ENCODE data around the gene POLR3A.
"Not testable (repeated sequence)": the region's sequence is repeated elsewhere in the genome, so short reads cannot be mapped to it uniquely, and the experiment has no call there.

POLR3A gene

GRCh38 chr10:78029269-78030226 lies at the start of gene POLR3A:
POLR3A (minus strand) TSS chr10:78029515; CDS start chr10:78029407, 108 bp downstream.
- Mint-ChIP-seq H3K27me3 (no peaks in the 10 kb centered on the region), H3K36me3 (ENCODE audit: insufficient read depth) (peaks cover 38% of the 10 kb centered on the region), H3K4me3 (peak within 1 kb of the TSS; percentile 100), H3K9me3 (no peaks in the 10 kb centered on the region), H3K4me1 (peaks cover 26% of the 10 kb centered on the region), H3K27ac (ENCODE audit: low read depth) (peak within 1 kb of the TSS; percentile 98)
- ATAC-seq (replicated peaks; ENCODE audit: extremely low read depth, poor library complexity, severe bottlenecking) (peak; percentile 66), DNase-seq (ENCODE audit: low spot score in 2 of 2) (peak; percentile 87 to 88)

GRCh38 chr10:78078539-78079330 lies 49.4 kb upstream of the POLR3A start:
- no peaks in the 10 kb centered on the region for H3K4me1 Mint-ChIP-seq
- peaks cover 4% of the 10 kb centered on the region for H3K36me3 Mint-ChIP-seq (ENCODE audit: insufficient read depth)
- H3K9me3 Mint-ChIP-seq, result peaks cover 4% of the 10 kb centered on the region
- no peak overlapping the region for H3K27ac Mint-ChIP-seq (ENCODE audit: low read depth)
- DNase-seq (ENCODE audit: low spot score in 2 of 2) (no peak), ATAC-seq (replicated peaks; ENCODE audit: extremely low read depth, poor library complexity, severe bottlenecking) (no peak)
- H3K27me3 Mint-ChIP-seq, result peaks cover 34% of the 10 kb centered on the region
- no peak overlapping the region for H3K4me3 Mint-ChIP-seq

GRCh38 chr10:78075806-78076205 lies 46.5 kb upstream of the POLR3A start:
- not testable (repeated sequence) for H3K27me3 Mint-ChIP-seq; H3K9me3 Mint-ChIP-seq; H3K4me3 Mint-ChIP-seq; ATAC-seq (replicated peaks; ENCODE audit: extremely low read depth, poor library complexity, severe bottlenecking); DNase-seq (ENCODE audit: low spot score in 2 of 2); H3K36me3 Mint-ChIP-seq (ENCODE audit: insufficient read depth); H3K27ac Mint-ChIP-seq (ENCODE audit: low read depth); H3K4me1 Mint-ChIP-seq

GRCh38 chr10:78072504-78072903 lies 43.2 kb upstream of the POLR3A start:
- no peak for DNase-seq (ENCODE audit: low spot score in 2 of 2)
- no peak overlapping the region for H3K4me3 Mint-ChIP-seq
- peaks cover 4% of the 10 kb centered on the region for H3K9me3 Mint-ChIP-seq
- no peaks in the 10 kb centered on the region for H3K4me1 Mint-ChIP-seq
- peaks cover 2% of the 10 kb centered on the region for H3K36me3 Mint-ChIP-seq (ENCODE audit: insufficient read depth)
- H3K27me3 Mint-ChIP-seq, result no peaks in the 10 kb centered on the region
- no peak for ATAC-seq (replicated peaks; ENCODE audit: extremely low read depth, poor library complexity, severe bottlenecking)
- no peak overlapping the region for H3K27ac Mint-ChIP-seq (ENCODE audit: low read depth)

GRCh38 chr10:78071857-78072179 lies 42.5 kb upstream of the POLR3A start:
- H3K27me3 Mint-ChIP-seq, result peaks cover 5% of the 10 kb centered on the region
- DNase-seq (ENCODE audit: low spot score in 2 of 2) (no peak), ATAC-seq (replicated peaks; ENCODE audit: extremely low read depth, poor library complexity, severe bottlenecking) (no peak)
- no peak overlapping the region for H3K27ac Mint-ChIP-seq (ENCODE audit: low read depth)
- no peaks in the 10 kb centered on the region for H3K36me3 Mint-ChIP-seq (ENCODE audit: insufficient read depth)
- H3K4me3 Mint-ChIP-seq, result no peak overlapping the region
- peaks cover 4% of the 10 kb centered on the region for H3K9me3 Mint-ChIP-seq
- no peaks in the 10 kb centered on the region for H3K4me1 Mint-ChIP-seq

GRCh38 chr10:78071140-78071856 lies 42.0 kb upstream of the POLR3A start:
- no peak for ATAC-seq (replicated peaks; ENCODE audit: extremely low read depth, poor library complexity, severe bottlenecking)
- Mint-ChIP-seq H3K4me1 (no peaks in the 10 kb centered on the region), H3K36me3 (ENCODE audit: insufficient read depth) (no peaks in the 10 kb centered on the region), H3K27me3 (peaks cover 8% of the 10 kb centered on the region), H3K9me3 (peaks cover 4% of the 10 kb centered on the region), H3K27ac (ENCODE audit: low read depth) (no peak overlapping the region), H3K4me3 (no peak overlapping the region)
- DNase-seq (ENCODE audit: low spot score in 2 of 2), result no peak

GRCh38 chr10:78070726-78071125 lies 41.4 kb upstream of the POLR3A start:
- Mint-ChIP-seq H3K9me3 (peaks cover 4% of the 10 kb centered on the region), H3K36me3 (ENCODE audit: insufficient read depth) (no peaks in the 10 kb centered on the region), H3K4me1 (no peaks in the 10 kb centered on the region), H3K27me3 (peaks cover 8% of the 10 kb centered on the region), H3K4me3 (no peak overlapping the region), H3K27ac (ENCODE audit: low read depth) (no peak overlapping the region)
- DNase-seq (ENCODE audit: low spot score in 2 of 2) (no peak), ATAC-seq (replicated peaks; ENCODE audit: extremely low read depth, poor library complexity, severe bottlenecking) (no peak)

GRCh38 chr10:78070064-78070463 lies 40.7 kb upstream of the POLR3A start:
- not testable (repeated sequence) for H3K27me3 Mint-ChIP-seq; H3K36me3 Mint-ChIP-seq (ENCODE audit: insufficient read depth); DNase-seq (ENCODE audit: low spot score in 2 of 2); H3K9me3 Mint-ChIP-seq; H3K4me3 Mint-ChIP-seq; H3K4me1 Mint-ChIP-seq; ATAC-seq (replicated peaks; ENCODE audit: extremely low read depth, poor library complexity, severe bottlenecking); H3K27ac Mint-ChIP-seq (ENCODE audit: low read depth)

GRCh38 chr10:78069151-78069550 lies 39.8 kb upstream of the POLR3A start:
- Mint-ChIP-seq H3K4me3 (no peak overlapping the region), H3K9me3 (peaks cover 1% of the 10 kb centered on the region), H3K27ac (ENCODE audit: low read depth) (no peak overlapping the region), H3K36me3 (ENCODE audit: insufficient read depth) (no peaks in the 10 kb centered on the region), H3K27me3 (peaks cover 8% of the 10 kb centered on the region), H3K4me1 (no peaks in the 10 kb centered on the region)
- DNase-seq (ENCODE audit: low spot score in 2 of 2) (no peak), ATAC-seq (replicated peaks; ENCODE audit: extremely low read depth, poor library complexity, severe bottlenecking) (no peak)

- H3K27me3 Mint-ChIP-seq, result peaks cover 19% of the 10 kb centered on the region
- no peak overlapping the region for H3K4me3 Mint-ChIP-seq
These were observed 37.6 kb upstream of the POLR3A start for GRCh38 chr10:78066728-78067430.

GRCh38 chr10:78066012-78066411 lies 36.7 kb upstream of the POLR3A start:
- Mint-ChIP-seq H3K27ac (ENCODE audit: low read depth) (no peak overlapping the region), H3K4me3 (no peak overlapping the region), H3K27me3 (peaks cover 19% of the 10 kb centered on the region), H3K36me3 (ENCODE audit: insufficient read depth) (no peaks in the 10 kb centered on the region), H3K4me1 (peaks cover 12% of the 10 kb centered on the region), H3K9me3 (no peaks in the 10 kb centered on the region)
- DNase-seq (ENCODE audit: low spot score in 2 of 2) (no peak), ATAC-seq (replicated peaks; ENCODE audit: extremely low read depth, poor library complexity, severe bottlenecking) (no peak)

More at GRCh38 chr10:78066728-78067430, 37.6 kb upstream of the POLR3A start:
- Mint-ChIP-seq H3K36me3 (ENCODE audit: insufficient read depth) (no peaks in the 10 kb centered on the region), H3K4me1 (peaks cover 12% of the 10 kb centered on the region), H3K27ac (ENCODE audit: low read depth) (no peak overlapping the region), H3K9me3 (no peaks in the 10 kb centered on the region)
- no peak for ATAC-seq (replicated peaks; ENCODE audit: extremely low read depth, poor library complexity, severe bottlenecking)
- no peak for DNase-seq (ENCODE audit: low spot score in 2 of 2)

GRCh38 chr10:78065611-78066010 lies 36.3 kb upstream of the POLR3A start:
- peaks cover 12% of the 10 kb centered on the region for H3K4me1 Mint-ChIP-seq
- H3K36me3 Mint-ChIP-seq (ENCODE audit: insufficient read depth), result no peaks in the 10 kb centered on the region
- no peak overlapping the region for H3K27ac Mint-ChIP-seq (ENCODE audit: low read depth)
- no peak for DNase-seq (ENCODE audit: low spot score in 2 of 2)
- no peak for ATAC-seq (replicated peaks; ENCODE audit: extremely low read depth, poor library complexity, severe bottlenecking)
- H3K27me3 Mint-ChIP-seq, result peaks cover 19% of the 10 kb centered on the region
- no peak overlapping the region for H3K4me3 Mint-ChIP-seq
- no peaks in the 10 kb centered on the region for H3K9me3 Mint-ChIP-seq
